ENCODE results near the gene UGT2A2.
"Not testable (repeated sequence)": the region's sequence is repeated elsewhere in the genome, so short reads cannot be mapped to it uniquely, and the experiment has no call there.

Gene UGT2A2

GRCh38 chr4:69639542-69639941 is at the start of gene UGT2A2:
Gene UGT2A2 (minus strand): TSS chr4:69639642. CDS start chr4:69639640, 2 bp downstream.
- no peak for DNase-seq (ENCODE audit: low spot score)

DNA sequence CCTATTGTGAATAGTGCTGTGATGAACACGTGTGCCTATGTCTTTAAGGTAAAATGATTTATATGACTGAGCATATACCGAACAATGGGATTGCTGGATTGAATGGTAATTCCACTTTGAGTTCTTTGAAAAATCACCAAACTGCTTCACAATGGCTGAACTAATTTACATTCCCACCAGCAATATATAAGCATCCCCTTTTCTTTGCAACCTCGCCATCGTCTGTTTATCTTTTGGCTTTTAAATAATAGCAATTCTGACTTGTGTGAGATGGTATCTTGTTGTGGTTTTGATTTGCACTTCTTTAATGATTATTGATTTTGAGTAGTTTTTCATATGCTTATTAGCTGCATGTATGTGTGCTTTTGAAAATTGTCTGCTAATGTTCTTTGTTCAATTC is 45.4 kb upstream of the UGT2A2 start:
- no peak for DNase-seq (ENCODE audit: low spot score)

- DNase-seq (ENCODE audit: low spot score) = no peak
Measured at GRCh38 chr4:69668680-69669079, 29.2 kb upstream of the UGT2A2 start.

DNA sequence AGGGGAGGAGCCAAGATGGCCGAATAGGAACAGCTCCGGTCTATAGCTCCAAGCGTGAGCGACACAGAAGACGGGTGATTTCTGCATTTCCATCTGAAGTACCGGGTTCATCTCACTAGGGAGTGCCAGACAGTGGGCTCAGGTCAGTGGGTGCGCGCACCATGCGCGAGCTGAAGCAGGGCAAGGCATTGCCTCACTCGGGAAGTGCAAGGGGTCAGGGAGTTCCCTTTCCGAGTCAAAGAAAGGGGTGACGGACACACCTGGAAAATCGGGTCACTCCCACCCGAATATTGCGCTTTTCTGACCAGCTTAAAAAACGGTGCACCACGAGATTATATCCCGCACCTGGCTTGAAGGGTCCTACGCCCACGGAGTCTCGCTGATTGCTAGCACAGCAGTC is 24.6 kb upstream of the UGT2A2 start:
- DNase-seq (ENCODE audit: low spot score) = not testable (repeated sequence)

GRCh38 chr4:69661130-69661803 is 21.8 kb upstream of the UGT2A2 start:
- DNase-seq (ENCODE audit: low spot score) = not testable (repeated sequence)

- no peak for DNase-seq (ENCODE audit: low spot score)
Measured at GRCh38 chr4:69658133-69658532, 18.7 kb upstream of the UGT2A2 start.

DNA sequence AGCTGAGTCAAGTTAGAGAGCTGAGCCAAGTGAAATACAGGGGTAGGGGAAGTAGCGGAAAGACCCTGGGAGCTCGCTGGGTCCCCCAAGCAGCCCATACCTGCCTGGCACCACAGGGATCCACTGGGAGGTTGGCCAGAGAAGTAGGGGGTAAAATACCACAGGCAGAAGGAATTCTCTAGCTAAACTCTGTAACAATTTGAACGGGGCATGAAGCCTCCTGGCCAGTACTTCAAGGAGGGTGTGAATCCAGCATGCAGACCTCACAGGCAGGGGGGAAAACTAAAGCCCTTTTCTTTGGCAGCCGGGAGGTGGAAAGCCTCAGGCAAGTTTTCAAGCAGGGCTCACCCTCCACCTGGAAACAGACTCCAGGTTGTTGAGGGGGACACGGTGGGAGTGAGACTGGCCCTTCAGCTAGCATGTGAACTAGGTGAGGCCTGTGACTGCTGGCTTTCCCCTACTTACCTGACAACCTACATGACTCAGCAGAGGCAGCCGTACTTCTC is 17.3 kb upstream of the UGT2A2 start:
- no peak for DNase-seq (ENCODE audit: low spot score)

- no peak for DNase-seq (ENCODE audit: low spot score)
Measured at GRCh38 chr4:69653147-69653546, 13.7 kb upstream of the UGT2A2 start, which contains the start of gene UGT2A1. Gene UGT2A1 (minus strand): TSS chr4:69653247. CDS start chr4:69647644, 5,603 bp downstream.

DNA sequence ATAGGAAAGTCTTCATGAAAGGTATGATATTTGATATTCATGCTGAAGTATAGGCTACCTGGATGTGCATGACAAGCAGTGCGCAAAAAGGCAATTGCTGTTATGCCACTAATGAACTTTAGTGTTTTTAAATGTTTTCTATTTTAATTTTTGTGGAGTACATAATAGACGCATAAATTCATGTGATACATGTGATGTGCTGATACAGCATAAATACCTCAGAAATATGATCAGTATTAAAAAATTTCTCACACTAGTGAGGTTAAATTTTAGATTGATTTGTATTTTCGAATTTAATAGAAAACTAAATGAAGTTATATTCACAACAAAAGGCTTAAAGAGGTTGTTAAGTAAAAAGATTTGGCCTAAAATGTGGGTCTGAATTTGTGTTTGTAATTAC is 11.4 kb upstream of the UGT2A2 start:
- DNase-seq (ENCODE audit: low spot score) = no peak

DNA sequence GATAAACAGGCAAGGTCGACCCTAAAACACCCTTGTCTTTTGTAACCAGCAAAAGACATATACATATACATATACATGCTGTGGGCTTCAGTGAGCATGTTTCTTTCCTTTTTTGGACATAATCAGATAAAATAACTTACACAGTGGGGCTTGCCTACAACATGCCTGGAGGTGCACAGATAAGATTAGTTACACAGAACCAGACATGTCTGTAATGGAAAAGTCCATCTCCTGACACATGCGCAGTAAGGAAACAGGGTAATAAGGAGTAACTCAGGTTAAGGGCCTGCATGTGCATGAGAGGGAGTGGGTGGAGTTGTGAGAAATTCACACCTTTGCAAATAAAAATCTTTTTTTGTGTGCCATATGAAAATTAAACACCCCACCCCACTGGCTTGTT is 10.2 kb upstream of the UGT2A2 start:
- DNase-seq (ENCODE audit: low spot score) = no peak

GRCh38 chr4:69649207-69649606 is 9.8 kb upstream of the UGT2A2 start:
- DNase-seq (ENCODE audit: low spot score) = no peak

GRCh38 chr4:69642961-69643360 is 3.5 kb upstream of the UGT2A2 start:
- DNase-seq (ENCODE audit: low spot score) = peak; percentile 61

DNA sequence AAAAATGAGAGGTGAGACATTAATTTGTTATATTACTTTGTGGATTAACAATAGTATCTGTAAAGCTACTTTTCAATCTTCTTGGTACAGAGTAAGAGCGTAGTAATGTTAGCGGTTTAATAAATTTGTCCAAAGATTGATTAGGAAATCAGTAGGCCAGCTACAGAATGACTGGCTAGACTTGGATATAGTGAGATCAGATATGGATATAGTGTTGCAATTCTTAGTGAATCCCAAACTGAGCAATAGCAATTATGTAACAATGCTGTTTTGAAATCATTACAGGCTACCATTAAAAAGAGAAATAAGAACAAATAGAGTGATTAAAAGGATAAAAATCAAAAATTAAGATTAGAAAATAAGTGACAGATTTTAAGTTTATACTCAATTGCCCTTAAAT is 847 bp upstream of the UGT2A2 start:
- DNase-seq (ENCODE audit: low spot score) = no peak

- peak; percentile 73 for DNase-seq (ENCODE audit: low spot score)
Measured at GRCh38 chr4:69617083-69617694, 22.3 kb downstream of the UGT2A2 start.

DNA sequence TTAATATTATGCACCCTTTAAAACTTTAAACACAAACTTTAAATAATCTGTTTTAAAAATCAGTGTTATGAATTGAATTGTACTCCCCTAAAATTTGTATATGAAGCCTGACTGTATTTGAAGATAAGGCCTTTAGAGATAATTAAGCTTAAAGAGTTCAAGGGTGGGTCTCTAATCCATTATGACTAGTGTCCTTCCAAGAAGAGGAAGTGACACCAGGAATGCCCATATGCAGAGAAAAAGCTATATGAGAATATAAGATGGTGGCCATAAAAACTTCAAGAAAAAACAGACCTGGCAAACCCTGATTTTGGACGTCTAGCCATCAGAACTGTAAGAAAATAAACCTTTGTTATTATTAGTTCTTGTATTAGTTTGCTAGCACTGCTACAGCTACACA is 29.0 kb downstream of the UGT2A2 start:
- no peak for DNase-seq (ENCODE audit: low spot score)

- DNase-seq (ENCODE audit: low spot score) = no peak
Measured at GRCh38 chr4:69601065-69601464, 38.4 kb downstream of the UGT2A2 start.

DNA sequence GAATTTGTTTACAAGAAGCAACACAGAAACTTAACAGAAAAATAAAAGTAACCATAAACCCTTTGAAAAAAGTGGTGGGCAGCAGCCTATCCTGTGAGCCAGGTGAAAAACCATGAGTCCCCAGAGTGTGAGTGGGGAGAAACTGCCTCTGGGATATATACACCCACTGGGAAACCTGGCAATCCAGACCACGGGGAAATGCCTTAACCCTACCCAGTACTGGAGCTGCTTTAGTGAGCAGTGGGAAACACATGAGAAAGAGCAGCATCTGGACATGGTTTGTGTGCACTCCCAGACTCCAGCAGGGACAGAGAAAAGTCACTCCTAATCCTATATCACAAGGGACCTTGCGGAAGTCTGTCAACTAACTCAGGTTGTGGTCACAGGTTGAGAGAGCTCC is 39.4 kb downstream of the UGT2A2 start:
- DNase-seq (ENCODE audit: low spot score) = no peak

DNA sequence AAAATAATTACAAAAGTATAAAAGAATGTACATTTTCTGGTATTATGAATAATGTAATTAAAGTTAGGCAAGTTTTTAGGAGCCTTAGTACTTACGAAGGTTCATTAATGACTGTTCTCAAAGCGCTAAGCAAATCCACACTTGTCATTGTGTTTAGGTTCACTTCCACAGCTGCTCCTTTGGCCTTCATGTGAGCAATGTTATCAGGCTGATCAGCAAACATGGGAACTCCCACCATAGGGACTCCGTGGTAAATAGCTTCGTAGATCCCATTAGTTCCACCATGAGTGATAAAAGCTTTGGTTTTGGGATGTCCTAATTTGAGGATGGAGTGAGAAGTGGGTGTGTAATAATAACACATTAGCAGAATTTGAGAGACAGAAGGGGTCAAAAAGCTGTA is 45.1 kb downstream of the UGT2A2 start:
- no peak for DNase-seq (ENCODE audit: low spot score)

- DNase-seq (ENCODE audit: low spot score) = no peak
Measured at GRCh38 chr4:69591364-69591763, 48.1 kb downstream of the UGT2A2 start.

- DNase-seq (ENCODE audit: low spot score) = no peak
Measured at GRCh38 chr4:69589884-69590283, 49.6 kb downstream of the UGT2A2 start.

DNA sequence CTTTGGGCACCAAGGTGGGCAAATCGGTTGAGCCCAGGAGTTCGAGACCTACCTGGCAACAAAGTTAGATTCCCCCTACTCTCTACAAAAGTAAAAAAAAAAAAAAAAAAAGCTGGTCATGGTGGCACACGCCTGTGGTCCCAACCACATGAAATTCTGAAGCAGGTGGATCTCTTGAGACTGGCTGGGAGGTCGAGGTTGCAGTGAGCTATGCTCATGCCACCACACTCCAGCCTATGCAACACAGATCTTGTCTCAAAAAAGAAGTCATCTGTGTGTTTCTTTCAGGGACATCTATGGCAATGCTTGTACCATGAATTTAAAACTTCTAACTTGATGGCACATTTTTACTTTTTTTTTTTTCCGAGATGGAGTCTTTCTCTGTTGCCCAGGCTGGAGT is 55.3 kb downstream of the UGT2A2 start:
- no peak for DNase-seq (ENCODE audit: low spot score)

GRCh38 chr4:69583543-69583942 is 55.9 kb downstream of the UGT2A2 start:
- DNase-seq (ENCODE audit: low spot score) = no peak

DNA sequence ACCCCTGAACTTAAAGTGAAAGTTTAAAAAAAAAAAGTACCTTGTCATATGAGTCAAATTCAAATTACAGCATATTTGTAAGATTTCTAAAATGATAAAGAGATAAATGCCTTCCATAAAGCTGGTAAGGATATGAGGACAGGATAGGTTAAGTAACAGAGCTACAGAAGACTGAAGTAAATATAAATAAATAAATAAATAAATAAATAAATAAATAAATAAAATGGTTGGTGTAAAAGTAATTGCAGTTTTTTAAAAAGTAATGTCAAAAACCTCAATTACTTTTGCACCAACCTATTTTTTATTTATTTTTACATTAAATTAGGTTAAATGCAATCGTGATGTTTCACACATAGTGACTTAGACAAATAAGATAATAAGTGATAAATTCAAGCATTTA is 62.2 kb downstream of the UGT2A2 start:
- DNase-seq (ENCODE audit: low spot score) = no peak
